CD14-positive monocyte (primary cell): Measurements from ENCODE around the gene STMN3. TPM values are rescaled to one million over a fixed set of nuclear protein-coding genes. Genes with fewer than 3 reads are reported as not detected.
A peak's percentile ranks its signal among the peaks of the same experiment; 100 is the strongest.
"Not testable (repeated sequence)": the region's sequence is repeated elsewhere in the genome, so short reads cannot be mapped to it uniquely, and the experiment has no call there.

Experiments
- DNase-seq, 3 donors: peaks; one replicate each; pipeline ENCODE4 v3.0.0-alpha.2; 2011 to 2022
- H2AFZ ChIP-seq: 2 replicates; pipeline ENCODE4 v1.6.0; 2012; ENCODE audit warnings: mild to moderate bottlenecking, low read depth, low read length, inconsistent platforms; ENCODE audit not compliant: insufficient read depth, poor library complexity, severe bottlenecking
- H3K27ac ChIP-seq, 2 donors: 1 replicate in 1 of 2; 2 replicates in 1 of 2; pipeline ENCODE4 v1.5.1; 2012 to 2013; ENCODE audit warnings: low read length in 2 of 2, control low read depth in 1 of 2, inconsistent platforms in 1 of 2, low read depth in 1 of 2, mild to moderate bottlenecking in 1 of 2
- H3K27me3 ChIP-seq, 2 donors: one replicate each; pipeline versions ENCODE4 v1.6.0 to v1.6.1; 2011 to 2013; ENCODE audit warnings: low read length in 2 of 2; ENCODE audit not compliant: control insufficient read depth in 2 of 2, insufficient read depth in 2 of 2
- H3K36me3 ChIP-seq, 2 donors: replicated peaks in 1 of 2; 1 replicate in 1 of 2; 2 replicates in 1 of 2; pipeline versions ENCODE4 v1.5.1 to v1.6.1; 2012 to 2013; ENCODE audit warnings: low read length in 2 of 2, control low read depth in 1 of 2, inconsistent platforms in 1 of 2, mild to moderate bottlenecking in 1 of 2; ENCODE audit not compliant: insufficient read depth in 2 of 2, control insufficient read depth in 1 of 2
- H3K4me1 ChIP-seq, 2 donors: 1 replicate in 1 of 2; 2 replicates in 1 of 2; pipeline versions ENCODE4 v1.5.1 to v1.6.1; 2012 to 2013; ENCODE audit warnings: low read length in 2 of 2, control low read depth in 1 of 2, inconsistent platforms in 1 of 2, mild to moderate bottlenecking in 1 of 2, moderate library complexity in 1 of 2; ENCODE audit not compliant: insufficient read depth in 2 of 2, control insufficient read depth in 1 of 2
- H3K4me2 ChIP-seq: replicated peaks from 2 replicates; pipeline ENCODE3; 2012; ENCODE audit warnings: low read length, moderate library complexity, mild to moderate bottlenecking; ENCODE audit not compliant: poor library complexity, severe bottlenecking; ENCODE audit errors: extremely low read depth
- H3K4me3 ChIP-seq, 3 experiments: fragments of 200-600 bp in 1 of 3; sonication (generic) in 1 of 3; replicated peaks in 1 of 3; 1 replicate in 2 of 3; 2 replicates in 1 of 3; pipeline ENCODE4 v1.5.1; 2011 to 2013; ENCODE audit warnings: low read length in 3 of 3, mild to moderate bottlenecking in 3 of 3, control low read depth in 2 of 3, low read depth in 2 of 3, inconsistent platforms in 1 of 3, moderate library complexity in 1 of 3
- H3K79me2 ChIP-seq: 2 replicates; pipeline ENCODE4 v1.6.0; 2012; ENCODE audit warnings: mild to moderate bottlenecking, control low read depth, inconsistent platforms, low read length, moderate library complexity; ENCODE audit not compliant: insufficient read depth
- H3K9ac ChIP-seq: 2 replicates; pipeline ENCODE4 v1.6.0; 2017; ENCODE audit warnings: low read length, mild to moderate bottlenecking; ENCODE audit not compliant: insufficient read depth, poor library complexity, severe bottlenecking
- H3K9me3 ChIP-seq, 2 donors: replicated peaks in 1 of 2; 1 replicate in 1 of 2; 2 replicates in 1 of 2; pipeline versions ENCODE4 v1.5.1 to v1.6.1; 2012 to 2013; ENCODE audit warnings: low read length in 2 of 2, control low read depth in 1 of 2; ENCODE audit not compliant: control insufficient read depth in 1 of 2, insufficient read depth in 1 of 2
- H4K20me1 ChIP-seq: 2 replicates; pipeline ENCODE4 v1.6.0; 2012; ENCODE audit warnings: mild to moderate bottlenecking, low read length, control low read depth, moderate library complexity; ENCODE audit not compliant: insufficient read depth
- H3K27ac Mint-ChIP-seq, 7 donors: one replicate each; pipeline ENCODE4 v1.8.0; 2020; ENCODE audit warnings: mild to moderate bottlenecking in 7 of 7, mixed read lengths in 7 of 7, moderate library complexity in 6 of 7, inconsistent platforms in 2 of 7
- H3K27me3 Mint-ChIP-seq, 3 donors: one replicate each; pipeline ENCODE4 v1.8.0; 2021 to 2022; ENCODE audit warnings: low read depth in 3 of 3, mild to moderate bottlenecking in 3 of 3, mixed read lengths in 3 of 3, moderate library complexity in 3 of 3, inconsistent platforms in 1 of 3
- H3K36me3 Mint-ChIP-seq, 2 donors: one replicate each; pipeline ENCODE4 v1.8.0; 2020; ENCODE audit warnings: mixed read lengths in 2 of 2, inconsistent platforms in 1 of 2, mild to moderate bottlenecking in 1 of 2
- H3K4me1 Mint-ChIP-seq: one replicate; pipeline ENCODE4 v1.8.0; 2020; ENCODE audit warnings: mild to moderate bottlenecking, mixed read lengths
- H3K4me3 Mint-ChIP-seq, 2 donors: one replicate each; pipeline ENCODE4 v1.8.0; 2020; ENCODE audit warnings: mild to moderate bottlenecking in 2 of 2, mixed read lengths in 2 of 2, moderate library complexity in 1 of 2
- H3K9me3 Mint-ChIP-seq, 7 donors: one replicate each; pipeline ENCODE4 v1.8.0; 2020 to 2022; ENCODE audit warnings: mixed read lengths in 7 of 7, mild to moderate bottlenecking in 6 of 7, moderate library complexity in 6 of 7, inconsistent platforms in 2 of 7
- WGBS: methylation state at CpG from one replicate; pipeline ENCODE4 v1.1.5; 2013; ENCODE audit warnings: missing lambda C conversion rate; ENCODE audit not compliant: insufficient coverage; 5-methylcytosine and 5-hydroxymethylcytosine counted together
- intact Hi-C, 2 donors: fragments of 100-400 bp; cut with micrococcal nuclease; formaldehyde crosslinking; loops; one replicate each; pipeline versions ENCODE4 v1.15.0 to v1.15.1; 2023
- polyA plus RNA-seq, 3 donors: library from polyadenylated mRNA; depleted of rRNA in 1 of 3; unstranded in 2 of 3; stranded (reverse) in 1 of 3; fragments of 300-500 nt in 2 of 3; fragments of >200 nt in 1 of 3; fragmentation: Illumina TruSeq in 2 of 3; gene quantifications; 1 replicate in 2 of 3; 2 replicates in 1 of 3; pipeline ENCODE4 v1.2.3, GENCODE V29; 2012 to 2021
- TF ChIP-seq, protein P1 (sequence below): fragments of 200-600 bp; IDR thresholded peaks from one replicate; pipeline ENCODE4 v1.8.0; 2022; ENCODE audit warnings: antibody characterized with exemption, mild to moderate bottlenecking

The STMN3 gene
- polyA plus RNA-seq, 3 donors, result 0.10 to 8.1 (median 0.15) TPM

- WGBS, result 95% methylated on average over 22 of the region's 22 CpGs
- H2AFZ ChIP-seq, result no peak overlapping the region
- no peaks in the 10 kb centered on the region for H3K9me3 ChIP-seq
- H3K36me3 ChIP-seq, result peaks cover 39 to 60% of the 10 kb centered on the region in 2 donors
- H3K9ac ChIP-seq, result no peak overlapping the region
- no peaks in the 10 kb centered on the region for H3K27me3 ChIP-seq
- no peak overlapping the region for H3K4me2 ChIP-seq
- TF ChIP-seq, protein P1, sequence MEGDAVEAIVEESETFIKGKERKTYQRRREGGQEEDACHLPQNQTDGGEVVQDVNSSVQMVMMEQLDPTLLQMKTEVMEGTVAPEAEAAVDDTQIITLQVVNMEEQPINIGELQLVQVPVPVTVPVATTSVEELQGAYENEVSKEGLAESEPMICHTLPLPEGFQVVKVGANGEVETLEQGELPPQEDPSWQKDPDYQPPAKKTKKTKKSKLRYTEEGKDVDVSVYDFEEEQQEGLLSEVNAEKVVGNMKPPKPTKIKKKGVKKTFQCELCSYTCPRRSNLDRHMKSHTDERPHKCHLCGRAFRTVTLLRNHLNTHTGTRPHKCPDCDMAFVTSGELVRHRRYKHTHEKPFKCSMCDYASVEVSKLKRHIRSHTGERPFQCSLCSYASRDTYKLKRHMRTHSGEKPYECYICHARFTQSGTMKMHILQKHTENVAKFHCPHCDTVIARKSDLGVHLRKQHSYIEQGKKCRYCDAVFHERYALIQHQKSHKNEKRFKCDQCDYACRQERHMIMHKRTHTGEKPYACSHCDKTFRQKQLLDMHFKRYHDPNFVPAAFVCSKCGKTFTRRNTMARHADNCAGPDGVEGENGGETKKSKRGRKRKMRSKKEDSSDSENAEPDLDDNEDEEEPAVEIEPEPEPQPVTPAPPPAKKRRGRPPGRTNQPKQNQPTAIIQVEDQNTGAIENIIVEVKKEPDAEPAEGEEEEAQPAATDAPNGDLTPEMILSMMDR, result no peak
- DNase-seq, result no peak
- Mint-ChIP-seq H3K27ac (no peak overlapping the region), H3K4me3 (no peak overlapping the region), H3K36me3 (peaks cover 44 to 56% of the 10 kb centered on the region in 2 donors), H3K4me1 (peaks cover 28% of the 10 kb centered on the region), H3K27me3 (peaks cover 0 to 4% (median 0%) of the 10 kb centered on the region in 3 donors), H3K9me3 (peaks cover 0 to 1% (median 0%) of the 10 kb centered on the region in 7 donors)
- peaks cover 20 to 22% of the 10 kb centered on the region in 2 donors for H3K4me1 ChIP-seq
- H4K20me1 ChIP-seq, result no peaks in the 10 kb centered on the region
- intact Hi-C loops, result no loop called here
- peaks cover 9% of the 10 kb centered on the region for H3K79me2 ChIP-seq
- no peak overlapping the region for H3K27ac ChIP-seq
- no peak overlapping the region for H3K4me3 ChIP-seq
Observed at GRCh38 chr20:63661108-63661507, 7.9 kb upstream of the STMN3 start.

GRCh38 chr20:63660622-63661021 is 7.4 kb upstream of the STMN3 start:
- H3K4me3 ChIP-seq, result no peak overlapping the region
- TF ChIP-seq, protein P1, result no peak
- no peak overlapping the region for H3K4me2 ChIP-seq
- Mint-ChIP-seq H3K27ac (peak overlapping the region in 2 of 7 donors; percentile 6 to 62), H3K4me3 (no peak overlapping the region), H3K4me1 (peaks cover 28% of the 10 kb centered on the region), H3K27me3 (peaks cover 0 to 4% (median 0%) of the 10 kb centered on the region in 3 donors), H3K9me3 (peaks cover 0 to 1% (median 0%) of the 10 kb centered on the region in 7 donors), H3K36me3 (peaks cover 40 to 51% of the 10 kb centered on the region in 2 donors)
- no peak overlapping the region for H2AFZ ChIP-seq
- no peak overlapping the region for H3K9ac ChIP-seq
- H3K36me3 ChIP-seq, result peaks cover 34 to 56% of the 10 kb centered on the region in 2 donors
- H3K27ac ChIP-seq, result no peak overlapping the region
- peaks cover 9% of the 10 kb centered on the region for H3K79me2 ChIP-seq
- 100% methylated on average over 4 of the region's 8 CpGs for WGBS
- intact Hi-C loops, result no loop called here
- no peak for DNase-seq
- no peaks in the 10 kb centered on the region for H3K9me3 ChIP-seq
- no peaks in the 10 kb centered on the region for H4K20me1 ChIP-seq
- H3K4me1 ChIP-seq, result peaks cover 20 to 22% of the 10 kb centered on the region in 2 donors
- no peaks in the 10 kb centered on the region for H3K27me3 ChIP-seq

- H3K79me2 ChIP-seq, H2AFZ ChIP-seq, H3K9me3 ChIP-seq, H3K27ac ChIP-seq, H3K4me3 ChIP-seq, H3K4me3 Mint-ChIP-seq, H3K27me3 Mint-ChIP-seq, H3K27ac Mint-ChIP-seq, H3K9ac ChIP-seq, H3K4me2 ChIP-seq, H3K9me3 Mint-ChIP-seq, DNase-seq, H3K27me3 ChIP-seq, intact Hi-C loops, H4K20me1 ChIP-seq: not testable (repeated sequence)
- Histone ChIP-seq H3K36me3 (peaks cover 33 to 51% of the 10 kb centered on the region in 2 donors), H3K4me1 (peaks cover 20 to 22% of the 10 kb centered on the region in 2 donors)
- H3K36me3 Mint-ChIP-seq, result peaks cover 36 to 48% of the 10 kb centered on the region in 2 donors
- 97% methylated on average over 8 of the region's 10 CpGs for WGBS
- peaks cover 28% of the 10 kb centered on the region for H3K4me1 Mint-ChIP-seq
Observed at GRCh38 chr20:63660174-63660573, 7.0 kb upstream of the STMN3 start.
